Neural cell (in vitro differentiated cells): ENCODE results near the gene TAS2R41. TPM values are rescaled to one million over a fixed set of nuclear protein-coding genes. Genes with fewer than 3 reads are reported as not detected.

ENCODE experiments used
- H2AFZ ChIP-seq: fragments of 200-600, 300-800 bp; sonication (generic), shearing (Covaris generic); 2 replicates; pipeline ENCODE4 v1.6.0; 2014; ENCODE audit warnings: low read depth, mild to moderate bottlenecking, antibody characterized with exemption, low read length, moderate library complexity
- H3F3A ChIP-seq: fragments of 200-600 bp; shearing (Covaris generic); 2 replicates; pipeline ENCODE4 v1.6.1; 2016; ENCODE audit warnings: mild to moderate bottlenecking, moderate library complexity, mixed read lengths, antibody characterized with exemption, low read length; ENCODE audit not compliant: insufficient read depth, poor library complexity, severe bottlenecking
- H3K27ac ChIP-seq: fragments of 200-600, 300-800 bp; sonication (generic), shearing (Covaris generic); 2 replicates; pipeline ENCODE4 v1.5.1; 2014; ENCODE audit warnings: mild to moderate bottlenecking, low read length, moderate library complexity
- H3K27me3 ChIP-seq: fragments of 300-800, 200-600 bp; sonication (generic), shearing (Covaris generic); 2 replicates; pipeline ENCODE4 v1.6.0; 2014; ENCODE audit warnings: mild to moderate bottlenecking, low read depth, low read length, moderate library complexity; ENCODE audit not compliant: insufficient read depth
- H3K36me3 ChIP-seq: fragments of 300-800, 200-600 bp; sonication (generic), shearing (Covaris generic); 2 replicates; pipeline ENCODE4 v1.5.1; 2014; ENCODE audit warnings: mild to moderate bottlenecking, antibody characterized with exemption, low read length, moderate library complexity; ENCODE audit not compliant: insufficient read depth
- H3K4me2 ChIP-seq: fragments of 300-800, 200-600 bp; sonication (generic), shearing (Covaris generic); 2 replicates; pipeline ENCODE4 v1.6.0; 2014; ENCODE audit warnings: mild to moderate bottlenecking, low read length
- H3K4me3 ChIP-seq: fragments of 300-800, 200-600 bp; sonication (generic), shearing (Covaris generic); 2 replicates; pipeline ENCODE4 v1.5.1; 2014; ENCODE audit warnings: mild to moderate bottlenecking, low read length, moderate library complexity
- H3K79me2 ChIP-seq: fragments of 200-600 bp; shearing (Covaris generic); replicated peaks from 2 replicates; pipeline ENCODE4 v1.6.0; 2014; ENCODE audit warnings: mild to moderate bottlenecking, low read length, moderate library complexity; ENCODE audit not compliant: insufficient read depth
- H3K9ac ChIP-seq: fragments of 300-800, 200-600 bp; sonication (generic), shearing (Covaris generic); 2 replicates; pipeline ENCODE4 v1.6.1; 2016; ENCODE audit warnings: mild to moderate bottlenecking, low read length, mixed read lengths
- H3K9me2 ChIP-seq: fragments of 200-600 bp; shearing (Covaris generic); 2 replicates; pipeline ENCODE4 v1.6.1; 2016; ENCODE audit warnings: mild to moderate bottlenecking, low read length, mixed read lengths; ENCODE audit not compliant: insufficient read depth
- H3K9me3 ChIP-seq: fragments of 200-600, 300-800 bp; sonication (generic), shearing (Covaris generic); 2 replicates; pipeline ENCODE4 v1.6.1; 2016; ENCODE audit warnings: mild to moderate bottlenecking, mixed run types, low read length, moderate library complexity, mixed read lengths
- H4K20me1 ChIP-seq: fragments of 200-600 bp; shearing (Covaris generic); 2 replicates; pipeline ENCODE4 v1.6.1; 2016; ENCODE audit warnings: mild to moderate bottlenecking, mixed run types; ENCODE audit not compliant: insufficient read depth
- CTCF ChIP-seq: fragments of 450-650 bp; IDR thresholded peaks from 2 replicates; pipeline ENCODE4 v1.5.1; 2014; ENCODE audit warnings: antibody characterized with exemption, mild to moderate bottlenecking, moderate library complexity; ENCODE audit not compliant: poor library complexity, severe bottlenecking
- EP300 ChIP-seq: fragments of 450-650 bp; conservative IDR thresholded peaks from 2 replicates; pipeline ENCODE4 v1.6.1; 2014; ENCODE audit warnings: antibody characterized with exemption, mild to moderate bottlenecking, moderate library complexity; ENCODE audit not compliant: poor library complexity, severe bottlenecking
- EZH2 ChIP-seq: fragments of 200-600, 300-800 bp; shearing (Covaris generic), sonication (generic); IDR thresholded peaks from 2 replicates; pipeline ENCODE4 v1.6.1; 2014; ENCODE audit warnings: antibody characterized with exemption, low read length, borderline replicate concordance, mild to moderate bottlenecking; ENCODE audit not compliant: insufficient read depth, poor library complexity, severe bottlenecking
- MXI1 ChIP-seq: fragments of 450-650 bp; conservative IDR thresholded peaks from 2 replicates; pipeline ENCODE4 v1.6.1; 2014; ENCODE audit warnings: antibody characterized with exemption, mild to moderate bottlenecking; ENCODE audit not compliant: poor library complexity, severe bottlenecking
- POLR2AphosphoS5 ChIP-seq: IDR thresholded peaks from 2 replicates; pipeline ENCODE4 v1.6.1; 2012
- RAD21 ChIP-seq: fragments of 450-650 bp; conservative IDR thresholded peaks from 2 replicates; pipeline ENCODE4 v1.6.1; 2014; ENCODE audit warnings: antibody characterized with exemption, mild to moderate bottlenecking, moderate library complexity
- SMC3 ChIP-seq: fragments of 450-650 bp; conservative IDR thresholded peaks from 2 replicates; pipeline ENCODE4 v1.6.1; 2014; ENCODE audit warnings: antibody characterized with exemption, mild to moderate bottlenecking, moderate library complexity; ENCODE audit not compliant: poor library complexity
- TAF1 ChIP-seq: IDR thresholded peaks from 2 replicates; pipeline ENCODE4 v1.6.1; 2012; ENCODE audit warnings: low read depth
- polyA plus RNA-seq: library from polyadenylated mRNA; depleted of rRNA; stranded (reverse); fragments of >200 nt; gene quantifications from 2 replicates; pipeline ENCODE4 v1.2.3, GENCODE V29; 2014
- TF ChIP-seq, protein P1 (sequence below): IDR thresholded peaks from 2 replicates; pipeline ENCODE4 v1.6.1; 2012; ENCODE audit warnings: borderline replicate concordance

TAS2R41 gene
- polyA plus RNA-seq, 1 donor from 2014 or later: not detected

GRCh38 chr7:143458263-143458662, 19.4 kb upstream of the TAS2R41 start:
- H3K79me2 ChIP-seq: no peaks in the 10 kb centered on the region
- no peaks in the 10 kb centered on the region for H3K9me3 ChIP-seq
- H3K27ac ChIP-seq: no peak overlapping the region
- H2AFZ ChIP-seq: no peak overlapping the region
- no peaks in the 10 kb centered on the region for H4K20me1 ChIP-seq
- no peak for TF ChIP-seq EP300
- no peak for TF ChIP-seq EZH2
- no peak for TF ChIP-seq TAF1
- no peak for TF ChIP-seq POLR2AphosphoS5
- no peak for TF ChIP-seq CTCF
- TF ChIP-seq, protein P1, sequence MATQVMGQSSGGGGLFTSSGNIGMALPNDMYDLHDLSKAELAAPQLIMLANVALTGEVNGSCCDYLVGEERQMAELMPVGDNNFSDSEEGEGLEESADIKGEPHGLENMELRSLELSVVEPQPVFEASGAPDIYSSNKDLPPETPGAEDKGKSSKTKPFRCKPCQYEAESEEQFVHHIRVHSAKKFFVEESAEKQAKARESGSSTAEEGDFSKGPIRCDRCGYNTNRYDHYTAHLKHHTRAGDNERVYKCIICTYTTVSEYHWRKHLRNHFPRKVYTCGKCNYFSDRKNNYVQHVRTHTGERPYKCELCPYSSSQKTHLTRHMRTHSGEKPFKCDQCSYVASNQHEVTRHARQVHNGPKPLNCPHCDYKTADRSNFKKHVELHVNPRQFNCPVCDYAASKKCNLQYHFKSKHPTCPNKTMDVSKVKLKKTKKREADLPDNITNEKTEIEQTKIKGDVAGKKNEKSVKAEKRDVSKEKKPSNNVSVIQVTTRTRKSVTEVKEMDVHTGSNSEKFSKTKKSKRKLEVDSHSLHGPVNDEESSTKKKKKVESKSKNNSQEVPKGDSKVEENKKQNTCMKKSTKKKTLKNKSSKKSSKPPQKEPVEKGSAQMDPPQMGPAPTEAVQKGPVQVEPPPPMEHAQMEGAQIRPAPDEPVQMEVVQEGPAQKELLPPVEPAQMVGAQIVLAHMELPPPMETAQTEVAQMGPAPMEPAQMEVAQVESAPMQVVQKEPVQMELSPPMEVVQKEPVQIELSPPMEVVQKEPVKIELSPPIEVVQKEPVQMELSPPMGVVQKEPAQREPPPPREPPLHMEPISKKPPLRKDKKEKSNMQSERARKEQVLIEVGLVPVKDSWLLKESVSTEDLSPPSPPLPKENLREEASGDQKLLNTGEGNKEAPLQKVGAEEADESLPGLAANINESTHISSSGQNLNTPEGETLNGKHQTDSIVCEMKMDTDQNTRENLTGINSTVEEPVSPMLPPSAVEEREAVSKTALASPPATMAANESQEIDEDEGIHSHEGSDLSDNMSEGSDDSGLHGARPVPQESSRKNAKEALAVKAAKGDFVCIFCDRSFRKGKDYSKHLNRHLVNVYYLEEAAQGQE: no peak
- no peak for TF ChIP-seq MXI1
- TF ChIP-seq SMC3: no peak
- no peak for TF ChIP-seq RAD21
- H3F3A ChIP-seq: no peaks in the 10 kb centered on the region
- no peak overlapping the region for H3K4me3 ChIP-seq
- H3K4me2 ChIP-seq: no peak overlapping the region
- H3K9me2 ChIP-seq: no peaks in the 10 kb centered on the region
- H3K9ac ChIP-seq: no peak overlapping the region
- H3K27me3 ChIP-seq: no peaks in the 10 kb centered on the region
- H3K36me3 ChIP-seq: no peaks in the 10 kb centered on the region

GRCh38 chr7:143458681-143459080, 19.0 kb upstream of the TAS2R41 start:
- no peak for TF ChIP-seq SMC3
- Histone ChIP-seq H3K9me3 (no peaks in the 10 kb centered on the region), H3F3A (no peaks in the 10 kb centered on the region), H3K79me2 (no peaks in the 10 kb centered on the region), H3K9me2 (no peaks in the 10 kb centered on the region), H3K4me3 (no peak overlapping the region), H3K4me2 (no peak overlapping the region), H4K20me1 (no peaks in the 10 kb centered on the region), H2AFZ (no peak overlapping the region), H3K27ac (no peak overlapping the region), H3K36me3 (no peaks in the 10 kb centered on the region), H3K27me3 (no peaks in the 10 kb centered on the region), H3K9ac (no peak overlapping the region)

DNA sequence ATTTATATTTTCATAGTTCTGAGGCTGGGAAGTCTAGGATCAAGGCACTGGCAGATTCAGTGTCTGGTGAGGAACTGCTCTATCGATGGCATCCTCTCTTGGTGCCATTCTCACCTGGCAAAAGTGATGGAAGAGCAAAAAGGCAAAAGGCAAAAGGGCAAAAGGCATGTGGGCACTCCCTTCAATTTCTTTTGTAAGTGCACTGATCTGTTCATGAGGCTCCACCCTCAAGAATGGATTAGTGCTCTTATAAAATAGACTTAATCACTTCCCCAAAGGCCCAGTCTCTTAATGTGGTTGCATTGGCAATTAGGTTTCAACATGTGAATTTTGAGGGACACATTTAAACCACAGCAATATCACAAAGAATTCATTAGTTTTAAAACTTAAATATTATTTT, 18.3 kb upstream of the TAS2R41 start:
- Histone ChIP-seq H3K4me2 (no peak overlapping the region), H3K27me3 (no peaks in the 10 kb centered on the region), H3K9me2 (no peaks in the 10 kb centered on the region), H4K20me1 (no peaks in the 10 kb centered on the region), H3K79me2 (no peaks in the 10 kb centered on the region), H3K36me3 (no peaks in the 10 kb centered on the region), H3K4me3 (no peak overlapping the region), H3F3A (no peaks in the 10 kb centered on the region), H3K9me3 (no peaks in the 10 kb centered on the region), H3K9ac (no peak overlapping the region), H2AFZ (no peak overlapping the region), H3K27ac (no peak overlapping the region)
- no peak for TF ChIP-seq TAF1
- TF ChIP-seq POLR2AphosphoS5: no peak
